ENCODE data around the gene NUP85. TPM values are rescaled to one million over a fixed set of nuclear protein-coding genes. Genes with fewer than 3 reads are reported as not detected.

Gene NUP85
- total and polyA plus RNA-seq, 2 experiments from 2014 or later: 59.4 to 114 TPM

GRCh38 chr17:75262112-75262606 lies 56.7 kb downstream of the NUP85 start (continued):
- TF ChIP-seq CTCF (conservative IDR thresholded peaks at IDR 0.05; ENCODE audit: low read depth in 2 of 2): no peak
- no peak for TF ChIP-seq ETS1 (IDR thresholded peaks at IDR 0.05)
- TF ChIP-seq STAT1 (IDR thresholded peaks at IDR 0.05; ENCODE audit: unreplicated experiment): no peak
- no peak for TF ChIP-seq EZH2phosphoT487 (IDR thresholded peaks at IDR 0.05; ENCODE audit: unreplicated experiment)
- no peak for TF ChIP-seq REST (IDR thresholded peaks at IDR 0.05; ENCODE audit: unreplicated experiment)
- no peak for TF ChIP-seq NANOG (IDR thresholded peaks at IDR 0.05; ENCODE audit: borderline replicate concordance)
- TF ChIP-seq POLR2AphosphoS5 (IDR thresholded peaks at IDR 0.05; ENCODE audit: low read depth): no peak
- no peak for TF ChIP-seq EZH2 (IDR thresholded peaks at IDR 0.05; ENCODE audit: low read depth, unreplicated experiment)
- no peak for TF ChIP-seq ZNF114 (CRISPR knock-in tag; IDR thresholded peaks at IDR 0.05)

GRCh38 chr17:75263055-75263454 lies 57.6 kb downstream of the NUP85 start:
- H3K4me2 ChIP-seq: peak overlapping the region; percentile 94
- ATAC-seq (no peak), DNase-seq (ENCODE audit: low spot score) (peak; percentile 37)
- no peaks in the 10 kb centered on the region for H3K9me2 ChIP-seq (ENCODE audit: insufficient read depth)
- H3K36me3 ChIP-seq (ENCODE audit: insufficient read depth): peaks cover 19% of the 10 kb centered on the region
- peak; percentile 13 to 21; a peak in 1 of 4 replicates for TF ChIP-seq CTCF (conservative IDR thresholded peaks at IDR 0.05; ENCODE audit: low read depth in 2 of 2)
- TF ChIP-seq CREB1 (CRISPR knock-in tag; IDR thresholded peaks at IDR 0.05; ENCODE audit: low read depth): no peak
- H3K79me2 ChIP-seq (replicated peaks; ENCODE audit: insufficient read depth): peaks cover 59% of the 10 kb centered on the region
- H3K4me1 Mint-ChIP-seq: peaks cover 30% of the 10 kb centered on the region
- H3K9me3 Mint-ChIP-seq: no peaks in the 10 kb centered on the region
- peaks cover 13% of the 10 kb centered on the region for H3K4me1 ChIP-seq (ENCODE audit: insufficient read depth)
- H3K27me3 ChIP-seq (ENCODE audit: insufficient read depth): no peaks in the 10 kb centered on the region
- H4K20me1 ChIP-seq (replicated peaks; ENCODE audit: insufficient read depth): peaks cover 8% of the 10 kb centered on the region
- H3K4me3 ChIP-seq: peak overlapping the region; percentile 98
- no peak overlapping the region for H3K27ac ChIP-seq (ENCODE audit: low read depth)
- H3K4me3 Mint-ChIP-seq: peak overlapping the region; percentile 91
- peaks cover 40% of the 10 kb centered on the region for H3F3A ChIP-seq (replicated peaks; ENCODE audit: low read depth)
- H2AFZ ChIP-seq: no peak overlapping the region
- peaks cover 3% of the 10 kb centered on the region for H3K27me3 Mint-ChIP-seq (ENCODE audit: insufficient read depth, low read depth, poor library complexity)
- no peak overlapping the region for H3K27ac Mint-ChIP-seq
- H3K36me3 Mint-ChIP-seq (ENCODE audit: low read depth): peaks cover 51% of the 10 kb centered on the region; the same call in 2 of the 3 replicates

All from GM23338 (cell line).